ENCODE results near the gene CTSD.

GRCh38 chr11:1750840-1751530, 12.7 kb downstream of the CTSD start:
- TF ChIP-seq CTCF (conservative IDR thresholded peaks at IDR 0.05; ENCODE audit: low read depth in 2 of 2) = no peak
- TF ChIP-seq REST (IDR thresholded peaks at IDR 0.05; ENCODE audit: unreplicated experiment) = no peak
- TF ChIP-seq STAT1 (IDR thresholded peaks at IDR 0.05; ENCODE audit: unreplicated experiment) = no peak
- TF ChIP-seq ETS1 (IDR thresholded peaks at IDR 0.05) = no peak
- TF ChIP-seq EZH2 (IDR thresholded peaks at IDR 0.05; ENCODE audit: low read depth, unreplicated experiment) = no peak
- no peak for TF ChIP-seq CREB1 (CRISPR knock-in tag; IDR thresholded peaks at IDR 0.05; ENCODE audit: low read depth)
- no peak for TF ChIP-seq POLR2AphosphoS5 (IDR thresholded peaks at IDR 0.05; ENCODE audit: low read depth)
- TF ChIP-seq JUNB (IDR thresholded peaks at IDR 0.05; ENCODE audit: unreplicated experiment) = no peak
- no peak for TF ChIP-seq ZNF462 (CRISPR knock-in tag; IDR thresholded peaks at IDR 0.05)
- no peak for TF ChIP-seq EZH2phosphoT487 (IDR thresholded peaks at IDR 0.05; ENCODE audit: unreplicated experiment)
- no peak for TF ChIP-seq ZNF114 (CRISPR knock-in tag; IDR thresholded peaks at IDR 0.05)
- TF ChIP-seq ZNF331 (CRISPR knock-in tag; IDR thresholded peaks at IDR 0.05; ENCODE audit: low read depth) = no peak
- TF ChIP-seq NANOG (IDR thresholded peaks at IDR 0.05; ENCODE audit: borderline replicate concordance) = no peak

Measured in GM23338 (cell line).